DMS153 (cell line): Measurements from ENCODE around the gene KCNIP1.

Source experiments
- DNase-seq: peaks from one replicate; lab custom pipeline; 2025; lab: John Stamatoyannopoulos, UW

KCNIP1 gene

DNA sequence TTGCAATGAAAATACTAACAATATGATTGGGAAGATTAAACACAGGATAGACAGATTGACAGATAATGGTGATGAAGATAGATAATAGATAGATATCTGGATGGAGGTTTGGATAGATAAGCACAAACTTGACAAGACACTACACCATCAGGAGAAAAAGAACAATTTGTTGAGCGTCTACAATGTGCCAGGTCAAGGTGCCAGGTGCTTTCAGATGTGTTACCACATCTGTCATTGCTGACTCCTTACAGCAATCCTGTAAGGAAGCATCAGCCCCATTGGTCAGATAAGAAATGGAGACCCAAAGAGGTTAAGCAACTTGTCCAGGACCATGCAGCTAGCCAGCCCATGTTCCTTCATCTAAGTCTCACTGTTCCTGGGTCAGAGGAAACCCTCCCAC lies 278.1 kb downstream of the KCNIP1 start:
- no peak for DNase-seq

DNA sequence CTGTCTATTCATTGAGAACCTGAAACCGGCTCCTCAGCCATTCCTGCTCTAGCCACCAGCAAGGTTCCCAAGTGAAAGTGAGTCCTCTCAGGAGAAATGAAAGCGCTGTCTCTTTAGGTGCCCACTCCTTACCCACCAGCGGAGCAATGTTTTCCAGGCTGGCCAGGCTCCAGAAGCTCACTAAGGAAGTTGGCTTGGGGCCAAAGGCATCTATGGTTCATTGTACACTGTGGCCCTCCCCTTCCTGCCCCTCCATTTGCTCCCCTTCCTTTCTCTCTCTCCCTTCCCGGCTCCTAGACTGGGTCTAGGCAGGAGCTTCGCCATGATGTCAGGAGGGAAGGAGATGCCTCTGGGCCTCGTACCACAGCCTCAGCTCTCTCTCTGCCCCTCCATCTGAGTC lies 278.6 kb downstream of the KCNIP1 start:
- DNase-seq: peak; percentile 24

DNA sequence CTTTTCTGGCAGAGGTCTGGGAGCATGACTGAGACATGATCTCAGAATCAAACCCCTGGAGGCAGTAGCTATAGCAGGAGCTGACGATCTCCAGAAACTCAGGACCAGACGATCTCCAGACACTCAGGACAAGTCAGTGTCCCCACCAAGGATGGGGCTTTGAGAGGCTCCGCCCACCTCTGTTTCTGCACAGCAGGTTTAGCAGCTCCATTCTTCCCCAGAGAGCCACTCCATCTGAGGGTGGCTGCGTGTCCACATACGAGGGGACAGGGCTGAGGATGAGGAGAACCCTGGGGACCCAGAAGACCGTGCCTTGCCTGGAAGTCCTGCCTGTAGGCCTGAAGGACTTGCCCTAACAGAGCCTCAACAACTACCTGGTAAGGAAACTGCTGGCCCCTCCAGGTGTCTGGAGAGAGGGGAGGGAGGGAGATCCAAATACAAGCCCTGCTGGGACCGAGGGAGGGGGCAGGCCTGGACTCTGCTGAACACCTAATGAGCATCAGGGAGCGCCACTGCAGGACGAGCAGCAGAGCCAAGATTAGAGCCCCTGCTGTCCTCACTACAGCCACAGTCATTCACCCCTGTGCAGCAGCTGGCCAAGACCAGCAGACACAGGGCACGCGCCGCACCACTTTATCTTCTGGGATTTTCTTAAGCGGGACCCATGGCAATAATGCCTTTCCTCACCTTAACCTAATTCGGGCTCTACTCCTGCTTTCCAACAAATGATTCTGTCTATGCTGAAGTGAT lies 279.9 kb downstream of the KCNIP1 start, which contains the start of gene GABRP:
Gene GABRP, plus strand, starts transcription at position 228 of the 750 bp plus-strand sequence. CDS start 4,891 bp downstream, outside the sequence.
- no peak for DNase-seq

DNA sequence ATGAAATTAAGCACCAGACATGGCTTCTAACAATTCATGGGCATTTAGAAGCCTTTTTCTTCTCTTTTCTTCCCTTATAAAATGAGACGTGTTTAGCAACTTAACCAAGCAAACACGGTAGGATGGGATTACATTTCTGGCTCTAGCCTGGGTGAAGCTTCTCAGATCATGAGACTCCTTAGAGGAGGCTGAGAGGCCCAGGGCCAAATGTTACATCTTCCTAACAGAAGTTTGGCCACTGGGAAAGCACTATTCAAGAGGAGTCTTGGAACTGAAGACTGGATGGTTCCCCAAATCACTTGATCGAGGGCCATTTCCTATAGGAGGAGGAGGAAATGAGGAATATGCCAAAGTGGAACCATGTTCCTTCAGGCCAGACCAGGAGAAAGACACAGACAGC lies 281.6 kb downstream of the KCNIP1 start:
- no peak for DNase-seq
